ENCODE measurements around the gene TMED4.
"Not testable (repeated sequence)": the region's sequence is repeated elsewhere in the genome, so short reads cannot be mapped to it uniquely, and the experiment has no call there.

TMED4 gene

GRCh38 chr7:44607141-44608068, 25.4 kb upstream of the TMED4 start:
- DNase-seq = peak; percentile 52

- DNase-seq = peak; percentile 99
Measured at GRCh38 chr7:44606341-44607140, 24.5 kb upstream of the TMED4 start, which contains the start of gene OGDH. TSS of gene OGDH (plus strand) at chr7:44606627. CDS start at chr7:44624344, 17,717 bp downstream.

- no peak for DNase-seq
Measured at GRCh38 chr7:44604941-44605340, 22.9 kb upstream of the TMED4 start.

GRCh38 chr7:44603193-44603592, 21.2 kb upstream of the TMED4 start:
- DNase-seq = no peak

- no peak for DNase-seq
Measured at GRCh38 chr7:44602576-44602910, 20.5 kb upstream of the TMED4 start.

- no peak for DNase-seq
Measured at GRCh38 chr7:44599222-44599621, 17.2 kb upstream of the TMED4 start.

- DNase-seq = not testable (repeated sequence)
Measured at GRCh38 chr7:44597181-44597580, 15.2 kb upstream of the TMED4 start.

GRCh38 chr7:44595934-44596635, 14.1 kb upstream of the TMED4 start:
- no peak for DNase-seq

- DNase-seq = no peak
Measured at GRCh38 chr7:44590910-44591309, 8.9 kb upstream of the TMED4 start.

- DNase-seq = peak; percentile 59
Measured at GRCh38 chr7:44587843-44588711, 6.0 kb upstream of the TMED4 start.

- DNase-seq = no peak
Measured at GRCh38 chr7:44583146-44583865, 1.3 kb upstream of the TMED4 start.

- no peak for DNase-seq
Measured at GRCh38 chr7:44580945-44581878, 819 bp downstream of the TMED4 start.

GRCh38 chr7:44576228-44576627, 5.8 kb downstream of the TMED4 start:
- no peak for DNase-seq

- no peak for DNase-seq
Measured at GRCh38 chr7:44575054-44575453, 7.0 kb downstream of the TMED4 start.

GRCh38 chr7:44574287-44574872, 7.7 kb downstream of the TMED4 start:
- DNase-seq = no peak

GRCh38 chr7:44573464-44574286, 8.4 kb downstream of the TMED4 start, which contains the start of gene DDX56:
TSS of gene DDX56 (minus strand) at chr7:44573908. CDS start at chr7:44573895, 13 bp downstream.
- DNase-seq = peak; percentile 97

- DNase-seq = no peak
Measured at GRCh38 chr7:44572771-44573170, 9.3 kb downstream of the TMED4 start.

- DNase-seq = no peak
Measured at GRCh38 chr7:44569959-44570358, 12.1 kb downstream of the TMED4 start.

Data from NCI-H1092 treated with DMSO at 0.1 percent for 48 hours (cell line).